ENCODE measurements around the gene C22orf15.

Gene C22orf15

GRCh38 chr22:23801238-23801821, 38.5 kb downstream of the C22orf15 start:
- no peaks in the 10 kb centered on the region for H3K4me1 ChIP-seq (ENCODE audit: control insufficient read depth, insufficient read depth, low read length)
- H3K36me3 ChIP-seq (ENCODE audit: control insufficient read depth, insufficient read depth, low read length) = peaks cover 52% of the 10 kb centered on the region

GRCh38 chr22:23801886-23802377, 39.1 kb downstream of the C22orf15 start:
- Histone ChIP-seq H3K4me1 (ENCODE audit: control insufficient read depth, insufficient read depth, low read length) (no peaks in the 10 kb centered on the region), H3K27me3 (ENCODE audit: control insufficient read depth, insufficient read depth, low read length) (no peaks in the 10 kb centered on the region), H3K9me3 (ENCODE audit: control insufficient read depth, insufficient read depth, low read length) (no peaks in the 10 kb centered on the region), H3K4me3 (ENCODE audit: low read depth, low read length) (no peak overlapping the region), H3K9ac (ENCODE audit: low read depth, low read length) (no peak overlapping the region), H3K36me3 (ENCODE audit: control insufficient read depth, insufficient read depth, low read length) (peaks cover 56% of the 10 kb centered on the region)

More at GRCh38 chr22:23801238-23801821, 38.5 kb downstream of the C22orf15 start:
- no peaks in the 10 kb centered on the region for H3K27me3 ChIP-seq (ENCODE audit: control insufficient read depth, insufficient read depth, low read length)
- no peak overlapping the region for H3K4me3 ChIP-seq (ENCODE audit: low read depth, low read length)
- H3K9me3 ChIP-seq (ENCODE audit: control insufficient read depth, insufficient read depth, low read length) = no peaks in the 10 kb centered on the region
- H3K9ac ChIP-seq (ENCODE audit: low read depth, low read length) = no peak overlapping the region

GRCh38 chr22:23803001-23803819, 40.4 kb downstream of the C22orf15 start:
- Histone ChIP-seq H3K36me3 (ENCODE audit: control insufficient read depth, insufficient read depth, low read length) (peaks cover 54% of the 10 kb centered on the region), H3K4me3 (ENCODE audit: low read depth, low read length) (no peak overlapping the region), H3K4me1 (ENCODE audit: control insufficient read depth, insufficient read depth, low read length) (no peaks in the 10 kb centered on the region), H3K9ac (ENCODE audit: low read depth, low read length) (no peak overlapping the region), H3K9me3 (ENCODE audit: control insufficient read depth, insufficient read depth, low read length) (no peaks in the 10 kb centered on the region), H3K27me3 (ENCODE audit: control insufficient read depth, insufficient read depth, low read length) (no peaks in the 10 kb centered on the region)

- Histone ChIP-seq H3K4me1 (ENCODE audit: control insufficient read depth, insufficient read depth, low read length) (no peaks in the 10 kb centered on the region), H3K36me3 (ENCODE audit: control insufficient read depth, insufficient read depth, low read length) (peaks cover 50% of the 10 kb centered on the region), H3K9me3 (ENCODE audit: control insufficient read depth, insufficient read depth, low read length) (no peaks in the 10 kb centered on the region), H3K27me3 (ENCODE audit: control insufficient read depth, insufficient read depth, low read length) (no peaks in the 10 kb centered on the region), H3K9ac (ENCODE audit: low read depth, low read length) (no peak overlapping the region), H3K4me3 (ENCODE audit: low read depth, low read length) (no peak overlapping the region)
Observed at GRCh38 chr22:23804781-23805291, 42.0 kb downstream of the C22orf15 start.

GRCh38 chr22:23806837-23807236, 44.0 kb downstream of the C22orf15 start:
- no peaks in the 10 kb centered on the region for H3K4me1 ChIP-seq (ENCODE audit: control insufficient read depth, insufficient read depth, low read length)
- H3K9ac ChIP-seq (ENCODE audit: low read depth, low read length) = no peak overlapping the region
- peaks cover 34% of the 10 kb centered on the region for H3K36me3 ChIP-seq (ENCODE audit: control insufficient read depth, insufficient read depth, low read length)

GRCh38 chr22:23812378-23812777, 49.6 kb downstream of the C22orf15 start:
- no peaks in the 10 kb centered on the region for H3K4me1 ChIP-seq (ENCODE audit: control insufficient read depth, insufficient read depth, low read length)
- no peaks in the 10 kb centered on the region for H3K9me3 ChIP-seq (ENCODE audit: control insufficient read depth, insufficient read depth, low read length)
- H3K36me3 ChIP-seq (ENCODE audit: control insufficient read depth, insufficient read depth, low read length) = peaks cover 18% of the 10 kb centered on the region
- no peak overlapping the region for H3K4me3 ChIP-seq (ENCODE audit: low read depth, low read length)
- H3K27me3 ChIP-seq (ENCODE audit: control insufficient read depth, insufficient read depth, low read length) = no peaks in the 10 kb centered on the region
- H3K9ac ChIP-seq (ENCODE audit: low read depth, low read length) = no peak overlapping the region

More at GRCh38 chr22:23806837-23807236, 44.0 kb downstream of the C22orf15 start:
- Histone ChIP-seq H3K4me3 (ENCODE audit: low read depth, low read length) (no peak overlapping the region), H3K9me3 (ENCODE audit: control insufficient read depth, insufficient read depth, low read length) (no peaks in the 10 kb centered on the region), H3K27me3 (ENCODE audit: control insufficient read depth, insufficient read depth, low read length) (no peaks in the 10 kb centered on the region)

Measured in iPS-15b (cell line).